ENCODE results near the gene NECTIN3.

DNA sequence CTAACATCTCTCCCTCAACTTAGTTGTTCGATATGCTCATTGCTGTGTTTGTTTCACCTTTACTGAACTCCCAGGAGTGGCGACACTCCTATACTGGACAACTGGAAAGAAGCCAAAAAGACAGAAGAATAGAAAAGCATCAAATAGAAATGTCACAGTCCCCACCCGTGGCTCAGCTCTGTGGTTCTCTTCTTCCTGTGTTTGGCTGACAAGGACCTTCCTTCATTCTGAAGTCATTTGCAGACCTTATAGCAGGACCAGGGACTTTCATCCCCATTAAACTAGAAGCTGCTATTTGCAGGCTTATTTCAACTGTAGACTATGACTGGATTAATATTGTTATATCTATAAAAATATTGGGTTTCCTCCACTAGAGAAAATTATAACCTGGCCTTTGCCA lies 125.9 kb downstream of the NECTIN3 start:
- TF ChIP-seq GABPA (IDR thresholded peaks at IDR 0.05 in 1 of 2, conservative IDR thresholded peaks at IDR 0.05 in 1 of 2) (no peak), TAF1 (conservative IDR thresholded peaks at IDR 0.05) (no peak), FOXA2 (IDR thresholded peaks at IDR 0.05) (no peak), JUND (IDR thresholded peaks at IDR 0.05) (no peak), SP1 (IDR thresholded peaks at IDR 0.05) (no peak), ZBTB33 (IDR thresholded peaks at IDR 0.05) (no peak)
- TF ChIP-seq, protein P1, sequence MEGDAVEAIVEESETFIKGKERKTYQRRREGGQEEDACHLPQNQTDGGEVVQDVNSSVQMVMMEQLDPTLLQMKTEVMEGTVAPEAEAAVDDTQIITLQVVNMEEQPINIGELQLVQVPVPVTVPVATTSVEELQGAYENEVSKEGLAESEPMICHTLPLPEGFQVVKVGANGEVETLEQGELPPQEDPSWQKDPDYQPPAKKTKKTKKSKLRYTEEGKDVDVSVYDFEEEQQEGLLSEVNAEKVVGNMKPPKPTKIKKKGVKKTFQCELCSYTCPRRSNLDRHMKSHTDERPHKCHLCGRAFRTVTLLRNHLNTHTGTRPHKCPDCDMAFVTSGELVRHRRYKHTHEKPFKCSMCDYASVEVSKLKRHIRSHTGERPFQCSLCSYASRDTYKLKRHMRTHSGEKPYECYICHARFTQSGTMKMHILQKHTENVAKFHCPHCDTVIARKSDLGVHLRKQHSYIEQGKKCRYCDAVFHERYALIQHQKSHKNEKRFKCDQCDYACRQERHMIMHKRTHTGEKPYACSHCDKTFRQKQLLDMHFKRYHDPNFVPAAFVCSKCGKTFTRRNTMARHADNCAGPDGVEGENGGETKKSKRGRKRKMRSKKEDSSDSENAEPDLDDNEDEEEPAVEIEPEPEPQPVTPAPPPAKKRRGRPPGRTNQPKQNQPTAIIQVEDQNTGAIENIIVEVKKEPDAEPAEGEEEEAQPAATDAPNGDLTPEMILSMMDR (IDR thresholded peaks at IDR 0.05; ENCODE audit: low read depth, low read length, missing input control) = no peak
- TF ChIP-seq, protein P2, sequence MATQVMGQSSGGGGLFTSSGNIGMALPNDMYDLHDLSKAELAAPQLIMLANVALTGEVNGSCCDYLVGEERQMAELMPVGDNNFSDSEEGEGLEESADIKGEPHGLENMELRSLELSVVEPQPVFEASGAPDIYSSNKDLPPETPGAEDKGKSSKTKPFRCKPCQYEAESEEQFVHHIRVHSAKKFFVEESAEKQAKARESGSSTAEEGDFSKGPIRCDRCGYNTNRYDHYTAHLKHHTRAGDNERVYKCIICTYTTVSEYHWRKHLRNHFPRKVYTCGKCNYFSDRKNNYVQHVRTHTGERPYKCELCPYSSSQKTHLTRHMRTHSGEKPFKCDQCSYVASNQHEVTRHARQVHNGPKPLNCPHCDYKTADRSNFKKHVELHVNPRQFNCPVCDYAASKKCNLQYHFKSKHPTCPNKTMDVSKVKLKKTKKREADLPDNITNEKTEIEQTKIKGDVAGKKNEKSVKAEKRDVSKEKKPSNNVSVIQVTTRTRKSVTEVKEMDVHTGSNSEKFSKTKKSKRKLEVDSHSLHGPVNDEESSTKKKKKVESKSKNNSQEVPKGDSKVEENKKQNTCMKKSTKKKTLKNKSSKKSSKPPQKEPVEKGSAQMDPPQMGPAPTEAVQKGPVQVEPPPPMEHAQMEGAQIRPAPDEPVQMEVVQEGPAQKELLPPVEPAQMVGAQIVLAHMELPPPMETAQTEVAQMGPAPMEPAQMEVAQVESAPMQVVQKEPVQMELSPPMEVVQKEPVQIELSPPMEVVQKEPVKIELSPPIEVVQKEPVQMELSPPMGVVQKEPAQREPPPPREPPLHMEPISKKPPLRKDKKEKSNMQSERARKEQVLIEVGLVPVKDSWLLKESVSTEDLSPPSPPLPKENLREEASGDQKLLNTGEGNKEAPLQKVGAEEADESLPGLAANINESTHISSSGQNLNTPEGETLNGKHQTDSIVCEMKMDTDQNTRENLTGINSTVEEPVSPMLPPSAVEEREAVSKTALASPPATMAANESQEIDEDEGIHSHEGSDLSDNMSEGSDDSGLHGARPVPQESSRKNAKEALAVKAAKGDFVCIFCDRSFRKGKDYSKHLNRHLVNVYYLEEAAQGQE (IDR thresholded peaks at IDR 0.05) = no peak

All from liver (tissue), 3 donors.